CD14-positive monocyte (primary cell): ENCODE measurements around the gene IL15RA. TPM values are rescaled to one million over a fixed set of nuclear protein-coding genes. Genes with fewer than 3 reads are reported as not detected.

Experiments
- DNase-seq, 3 donors: peaks; one replicate each; pipeline ENCODE4 v3.0.0-alpha.2; 2011 to 2022
- H2AFZ ChIP-seq: 2 replicates; pipeline ENCODE4 v1.6.0; 2012; ENCODE audit warnings: mild to moderate bottlenecking, low read depth, low read length, inconsistent platforms; ENCODE audit not compliant: insufficient read depth, poor library complexity, severe bottlenecking
- H3K27ac ChIP-seq, 2 donors: 1 replicate in 1 of 2; 2 replicates in 1 of 2; pipeline ENCODE4 v1.5.1; 2012 to 2013; ENCODE audit warnings: low read length in 2 of 2, control low read depth in 1 of 2, inconsistent platforms in 1 of 2, low read depth in 1 of 2, mild to moderate bottlenecking in 1 of 2
- H3K27me3 ChIP-seq, 2 donors: one replicate each; pipeline versions ENCODE4 v1.6.0 to v1.6.1; 2011 to 2013; ENCODE audit warnings: low read length in 2 of 2; ENCODE audit not compliant: control insufficient read depth in 2 of 2, insufficient read depth in 2 of 2
- H3K36me3 ChIP-seq, 2 donors: replicated peaks in 1 of 2; 1 replicate in 1 of 2; 2 replicates in 1 of 2; pipeline versions ENCODE4 v1.5.1 to v1.6.1; 2012 to 2013; ENCODE audit warnings: low read length in 2 of 2, control low read depth in 1 of 2, inconsistent platforms in 1 of 2, mild to moderate bottlenecking in 1 of 2; ENCODE audit not compliant: insufficient read depth in 2 of 2, control insufficient read depth in 1 of 2
- H3K4me1 ChIP-seq, 2 donors: 1 replicate in 1 of 2; 2 replicates in 1 of 2; pipeline versions ENCODE4 v1.5.1 to v1.6.1; 2012 to 2013; ENCODE audit warnings: low read length in 2 of 2, control low read depth in 1 of 2, inconsistent platforms in 1 of 2, mild to moderate bottlenecking in 1 of 2, moderate library complexity in 1 of 2; ENCODE audit not compliant: insufficient read depth in 2 of 2, control insufficient read depth in 1 of 2
- H3K4me2 ChIP-seq: replicated peaks from 2 replicates; pipeline ENCODE3; 2012; ENCODE audit warnings: low read length, moderate library complexity, mild to moderate bottlenecking; ENCODE audit not compliant: poor library complexity, severe bottlenecking; ENCODE audit errors: extremely low read depth
- H3K4me3 ChIP-seq, 3 experiments: fragments of 200-600 bp in 1 of 3; sonication (generic) in 1 of 3; replicated peaks in 1 of 3; 1 replicate in 2 of 3; 2 replicates in 1 of 3; pipeline ENCODE4 v1.5.1; 2011 to 2013; ENCODE audit warnings: low read length in 3 of 3, mild to moderate bottlenecking in 3 of 3, control low read depth in 2 of 3, low read depth in 2 of 3, inconsistent platforms in 1 of 3, moderate library complexity in 1 of 3
- H3K79me2 ChIP-seq: 2 replicates; pipeline ENCODE4 v1.6.0; 2012; ENCODE audit warnings: mild to moderate bottlenecking, control low read depth, inconsistent platforms, low read length, moderate library complexity; ENCODE audit not compliant: insufficient read depth
- H3K9ac ChIP-seq: 2 replicates; pipeline ENCODE4 v1.6.0; 2017; ENCODE audit warnings: low read length, mild to moderate bottlenecking; ENCODE audit not compliant: insufficient read depth, poor library complexity, severe bottlenecking
- H3K9me3 ChIP-seq, 2 donors: replicated peaks in 1 of 2; 1 replicate in 1 of 2; 2 replicates in 1 of 2; pipeline versions ENCODE4 v1.5.1 to v1.6.1; 2012 to 2013; ENCODE audit warnings: low read length in 2 of 2, control low read depth in 1 of 2; ENCODE audit not compliant: control insufficient read depth in 1 of 2, insufficient read depth in 1 of 2
- H4K20me1 ChIP-seq: 2 replicates; pipeline ENCODE4 v1.6.0; 2012; ENCODE audit warnings: mild to moderate bottlenecking, low read length, control low read depth, moderate library complexity; ENCODE audit not compliant: insufficient read depth
- H3K27ac Mint-ChIP-seq, 7 donors: one replicate each; pipeline ENCODE4 v1.8.0; 2020; ENCODE audit warnings: mild to moderate bottlenecking in 7 of 7, mixed read lengths in 7 of 7, moderate library complexity in 6 of 7, inconsistent platforms in 2 of 7
- H3K27me3 Mint-ChIP-seq, 3 donors: one replicate each; pipeline ENCODE4 v1.8.0; 2021 to 2022; ENCODE audit warnings: low read depth in 3 of 3, mild to moderate bottlenecking in 3 of 3, mixed read lengths in 3 of 3, moderate library complexity in 3 of 3, inconsistent platforms in 1 of 3
- H3K36me3 Mint-ChIP-seq, 2 donors: one replicate each; pipeline ENCODE4 v1.8.0; 2020; ENCODE audit warnings: mixed read lengths in 2 of 2, inconsistent platforms in 1 of 2, mild to moderate bottlenecking in 1 of 2
- H3K4me1 Mint-ChIP-seq: one replicate; pipeline ENCODE4 v1.8.0; 2020; ENCODE audit warnings: mild to moderate bottlenecking, mixed read lengths
- H3K4me3 Mint-ChIP-seq, 2 donors: one replicate each; pipeline ENCODE4 v1.8.0; 2020; ENCODE audit warnings: mild to moderate bottlenecking in 2 of 2, mixed read lengths in 2 of 2, moderate library complexity in 1 of 2
- H3K9me3 Mint-ChIP-seq, 7 donors: one replicate each; pipeline ENCODE4 v1.8.0; 2020 to 2022; ENCODE audit warnings: mixed read lengths in 7 of 7, mild to moderate bottlenecking in 6 of 7, moderate library complexity in 6 of 7, inconsistent platforms in 2 of 7
- CTCF ChIP-seq: fragments of 200-600 bp; IDR thresholded peaks from one replicate; pipeline ENCODE4 v1.8.0; 2022; ENCODE audit warnings: antibody characterized with exemption, mild to moderate bottlenecking
- WGBS: methylation state at CpG from one replicate; pipeline ENCODE4 v1.1.5; 2013; ENCODE audit warnings: missing lambda C conversion rate; ENCODE audit not compliant: insufficient coverage; 5-methylcytosine and 5-hydroxymethylcytosine counted together
- intact Hi-C, 2 donors: fragments of 100-400 bp; cut with micrococcal nuclease; formaldehyde crosslinking; loops; one replicate each; pipeline versions ENCODE4 v1.15.0 to v1.15.1; 2023
- polyA plus RNA-seq, 3 donors: library from polyadenylated mRNA; depleted of rRNA in 1 of 3; unstranded in 2 of 3; stranded (reverse) in 1 of 3; fragments of 300-500 nt in 2 of 3; fragments of >200 nt in 1 of 3; fragmentation: Illumina TruSeq in 2 of 3; gene quantifications; 1 replicate in 2 of 3; 2 replicates in 1 of 3; pipeline ENCODE4 v1.2.3, GENCODE V29; 2012 to 2021

The IL15RA gene
- polyA plus RNA-seq, 3 donors: 12.4 to 23.1 (median 12.6) TPM

- Histone ChIP-seq H4K20me1 (peaks cover 3% of the 10 kb centered on the region), H3K27ac (peak overlapping the region; percentile 68 to 86), H3K27me3 (peaks cover 0 to 3% of the 10 kb centered on the region in 2 donors), H3K79me2 (peaks cover 39% of the 10 kb centered on the region), H3K9ac (peak overlapping the region; percentile 86), H3K9me3 (no peaks in the 10 kb centered on the region), H3K4me2 (peak overlapping the region; percentile 97), H3K4me3 (peak overlapping the region; percentile 71 to 97 (median 96)), H3K4me1 (peaks cover 17 to 28% of the 10 kb centered on the region in 2 donors), H3K36me3 (no peaks in the 10 kb centered on the region), H2AFZ (peak overlapping the region; percentile 95)
- H3K4me3 Mint-ChIP-seq: peak overlapping the region; percentile 98 to 99
- DNase-seq: peak; percentile 13 to 30 (median 18)
- peaks cover 5 to 8% (median 7%) of the 10 kb centered on the region in 3 donors for H3K27me3 Mint-ChIP-seq
- peak overlapping the region; percentile 89 to 95 (median 93) for H3K27ac Mint-ChIP-seq
- peaks cover 29% of the 10 kb centered on the region for H3K4me1 Mint-ChIP-seq
- no peak for TF ChIP-seq CTCF
- no peaks in the 10 kb centered on the region for H3K9me3 Mint-ChIP-seq
- intact Hi-C loops: loop anchor here in 1 of 2 donors (2.0 to 10.0 kb wide), 2 partner anchors 88 to 292 kb away; partner anchors contain the start of genes ANKRD16 and TASOR2
- peaks cover 0 to 7% of the 10 kb centered on the region in 2 donors for H3K36me3 Mint-ChIP-seq
- WGBS: under 1% methylated on average over 76 of the region's 82 CpGs
These were observed 552 bp downstream of the IL15RA start for GRCh38 chr10:5976512-5977470.

GRCh38 chr10:5975641-5976473 lies 1.5 kb downstream of the IL15RA start:
- H3K27me3 Mint-ChIP-seq: peaks cover 5 to 7% (median 6%) of the 10 kb centered on the region in 3 donors
- Histone ChIP-seq H3K4me3 (peak overlapping the region; percentile 71 to 97 (median 96)), H3K4me2 (peak overlapping the region; percentile 97), H3K27me3 (peaks cover 0 to 3% of the 10 kb centered on the region in 2 donors), H3K9ac (peak overlapping the region; percentile 86), H3K79me2 (peaks cover 43% of the 10 kb centered on the region), H4K20me1 (peaks cover 12% of the 10 kb centered on the region), H3K27ac (peak overlapping the region; percentile 68 to 86), H3K36me3 (no peaks in the 10 kb centered on the region), H2AFZ (peak overlapping the region; percentile 95), H3K4me1 (peaks cover 24 to 38% of the 10 kb centered on the region in 2 donors), H3K9me3 (no peaks in the 10 kb centered on the region)
- H3K4me1 Mint-ChIP-seq: peaks cover 39% of the 10 kb centered on the region
- peak; percentile 78 to 95 (median 79) for DNase-seq
- peak overlapping the region; percentile 89 to 95 (median 93) for H3K27ac Mint-ChIP-seq
- no peak for TF ChIP-seq CTCF
- WGBS: 61% methylated on average over 16 of the region's 20 CpGs
- H3K4me3 Mint-ChIP-seq: peak overlapping the region; percentile 98 to 99
- intact Hi-C loops: loop anchor here in 1 of 2 donors (2.0 to 10.0 kb wide), 2 partner anchors 87 to 291 kb away; partner anchors contain the start of genes ANKRD16 and TASOR2
- peaks cover 0 to 8% of the 10 kb centered on the region in 2 donors for H3K36me3 Mint-ChIP-seq
- H3K9me3 Mint-ChIP-seq: no peaks in the 10 kb centered on the region
